ENCODE data around the gene VIPR2. TPM values are rescaled to one million over a fixed set of nuclear protein-coding genes. Genes with fewer than 3 reads are reported as not detected.
A peak's percentile ranks its signal among the peaks of the same experiment; 100 is the strongest.

VIPR2 gene
- total RNA-seq, 4 donors from 2014 or later, result 0.53 to 2.5 (median 1.8) TPM

DNA sequence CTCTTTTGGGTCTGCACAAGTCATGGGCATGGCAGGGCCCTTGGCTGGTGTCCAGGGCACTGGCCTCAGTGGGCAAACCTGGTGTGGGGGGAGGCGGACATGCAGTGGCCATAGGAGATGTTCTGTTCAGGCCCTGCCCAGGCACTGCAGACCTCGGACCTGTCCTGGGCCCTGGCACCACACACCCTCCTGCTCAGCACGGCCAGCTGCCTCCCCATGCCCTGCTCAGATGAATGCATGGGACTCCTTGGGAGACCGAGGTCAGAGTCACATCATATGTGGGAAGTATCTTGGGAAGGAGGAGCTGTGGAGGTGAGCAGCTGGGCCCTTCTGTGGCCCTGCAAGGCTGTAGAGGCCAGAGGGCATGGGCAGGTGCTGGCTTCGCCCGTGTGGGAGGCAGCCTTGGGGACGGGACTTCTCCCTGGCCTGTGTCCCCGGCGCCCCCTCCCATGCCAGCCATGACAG lies 130.8 kb downstream of the VIPR2 start:
- no peak for TF ChIP-seq POLR2A (IDR thresholded peaks at IDR 0.05)
- TF ChIP-seq, protein P1, sequence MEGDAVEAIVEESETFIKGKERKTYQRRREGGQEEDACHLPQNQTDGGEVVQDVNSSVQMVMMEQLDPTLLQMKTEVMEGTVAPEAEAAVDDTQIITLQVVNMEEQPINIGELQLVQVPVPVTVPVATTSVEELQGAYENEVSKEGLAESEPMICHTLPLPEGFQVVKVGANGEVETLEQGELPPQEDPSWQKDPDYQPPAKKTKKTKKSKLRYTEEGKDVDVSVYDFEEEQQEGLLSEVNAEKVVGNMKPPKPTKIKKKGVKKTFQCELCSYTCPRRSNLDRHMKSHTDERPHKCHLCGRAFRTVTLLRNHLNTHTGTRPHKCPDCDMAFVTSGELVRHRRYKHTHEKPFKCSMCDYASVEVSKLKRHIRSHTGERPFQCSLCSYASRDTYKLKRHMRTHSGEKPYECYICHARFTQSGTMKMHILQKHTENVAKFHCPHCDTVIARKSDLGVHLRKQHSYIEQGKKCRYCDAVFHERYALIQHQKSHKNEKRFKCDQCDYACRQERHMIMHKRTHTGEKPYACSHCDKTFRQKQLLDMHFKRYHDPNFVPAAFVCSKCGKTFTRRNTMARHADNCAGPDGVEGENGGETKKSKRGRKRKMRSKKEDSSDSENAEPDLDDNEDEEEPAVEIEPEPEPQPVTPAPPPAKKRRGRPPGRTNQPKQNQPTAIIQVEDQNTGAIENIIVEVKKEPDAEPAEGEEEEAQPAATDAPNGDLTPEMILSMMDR (IDR thresholded peaks at IDR 0.05), result no peak
- H3K4me1 ChIP-seq, result peaks cover 0 to 15% (median 2%) of the 10 kb centered on the region in 4 donors
- H3K27ac ChIP-seq, result no peak overlapping the region
- no peaks in the 10 kb centered on the region for H3K36me3 ChIP-seq
- no peak overlapping the region for H3K4me3 ChIP-seq
- no peaks in the 10 kb centered on the region for H3K9me3 ChIP-seq
- peak in 1 of 3 donors; percentile 23 for DNase-seq
- H3K27me3 ChIP-seq, result no peaks in the 10 kb centered on the region

DNA sequence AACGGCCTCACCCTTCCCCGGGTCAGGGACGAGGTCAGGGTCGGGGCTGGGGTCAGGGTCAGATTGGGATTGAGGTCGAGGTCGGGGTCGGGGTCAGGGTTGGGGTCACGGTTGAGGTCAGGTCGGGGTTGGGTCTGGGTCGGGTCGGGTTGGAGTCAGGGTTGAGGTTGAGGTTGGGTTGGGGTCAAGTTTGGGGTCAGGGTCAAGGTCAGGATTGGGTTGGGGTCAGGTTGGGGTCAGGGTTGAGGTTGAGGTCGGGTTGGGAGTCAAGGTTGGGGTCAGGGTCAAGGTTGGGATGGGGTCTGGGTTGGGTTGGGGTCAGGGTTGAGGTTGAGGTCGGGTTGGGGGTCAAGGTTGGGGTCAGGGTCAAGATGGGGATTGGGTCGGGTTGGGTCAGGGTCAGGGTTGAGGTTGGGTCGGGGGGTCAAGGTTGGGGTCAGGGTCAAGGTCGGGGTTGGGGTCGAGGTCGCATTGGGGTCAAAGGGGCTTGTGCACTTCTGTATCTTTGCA lies 131.4 kb downstream of the VIPR2 start:
- Histone ChIP-seq H3K27ac (peak overlapping the region in 2 of 4 donors; percentile 32 to 48), H3K36me3 (no peaks in the 10 kb centered on the region), H3K4me1 (peaks cover 0 to 15% (median 2%) of the 10 kb centered on the region in 4 donors), H3K9me3 (no peaks in the 10 kb centered on the region), H3K4me3 (no peak overlapping the region), H3K27me3 (no peaks in the 10 kb centered on the region)
- TF ChIP-seq, protein P1 (IDR thresholded peaks at IDR 0.05), result no peak
- no peak for TF ChIP-seq POLR2A (IDR thresholded peaks at IDR 0.05)
- peak in 1 of 3 donors; percentile 51 for DNase-seq

DNA sequence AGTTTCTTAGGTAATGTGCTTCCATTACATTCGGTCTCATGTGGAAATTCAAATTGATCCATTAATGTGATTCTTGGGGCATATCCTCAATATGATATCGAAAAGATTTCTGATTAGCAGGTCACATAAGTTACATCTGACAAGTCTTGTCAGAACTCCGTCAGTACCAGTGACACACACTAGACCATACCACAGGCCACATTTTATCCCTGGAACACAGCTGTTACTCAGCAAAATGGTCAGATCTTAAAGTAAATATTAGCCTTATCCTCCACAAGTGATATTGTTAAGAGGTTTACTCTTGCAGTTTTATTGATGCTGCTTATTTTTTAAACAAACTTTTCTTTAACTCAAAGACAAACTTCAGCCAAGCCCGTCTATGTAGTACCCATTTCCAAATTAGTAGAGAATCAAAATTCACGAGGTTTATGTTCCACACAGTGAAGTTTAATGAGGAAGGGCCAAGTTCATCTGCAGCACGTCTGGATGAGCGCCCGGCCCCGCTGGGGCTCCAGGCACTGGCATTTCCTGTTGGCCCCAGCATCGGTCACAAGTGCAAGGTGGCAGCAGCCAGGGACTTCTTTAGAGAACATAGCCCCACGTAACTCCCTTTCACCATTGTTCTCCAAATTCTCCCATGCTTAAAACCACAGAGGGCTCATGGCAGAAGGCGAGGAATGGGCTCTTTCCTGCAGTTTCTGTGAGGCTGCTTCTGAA lies 132.2 kb downstream of the VIPR2 start:
- Histone ChIP-seq H3K27ac (peak overlapping the region in 2 of 4 donors; percentile 32 to 48), H3K9me3 (no peaks in the 10 kb centered on the region), H3K4me1 (peaks cover 0 to 15% (median 2%) of the 10 kb centered on the region in 4 donors), H3K36me3 (no peaks in the 10 kb centered on the region), H3K27me3 (no peaks in the 10 kb centered on the region), H3K4me3 (no peak overlapping the region)
- TF ChIP-seq, protein P1 (IDR thresholded peaks at IDR 0.05), result no peak
- no peak for TF ChIP-seq POLR2A (IDR thresholded peaks at IDR 0.05)
- DNase-seq, result peak in 2 of 3 donors; percentile 54 to 68

DNA sequence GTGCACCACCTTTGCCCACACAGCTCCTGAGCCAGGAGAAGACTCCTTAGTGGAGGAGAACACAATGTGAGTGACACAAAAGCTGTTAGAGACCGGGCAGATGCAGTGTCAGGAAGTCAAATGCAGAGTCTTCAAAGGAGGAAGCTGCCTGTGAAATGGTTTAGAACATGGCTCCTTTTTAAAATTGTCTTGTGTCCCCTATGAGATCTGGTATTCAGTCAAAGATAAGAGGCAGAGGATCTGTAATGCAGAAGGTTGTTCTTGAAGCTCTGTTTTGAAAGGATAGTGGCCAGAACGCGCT lies 133.0 kb downstream of the VIPR2 start:
- no peaks in the 10 kb centered on the region for H3K36me3 ChIP-seq
- H3K4me1 ChIP-seq, result peaks cover 0 to 15% (median 2%) of the 10 kb centered on the region in 4 donors
- H3K27ac ChIP-seq, result no peak overlapping the region
- TF ChIP-seq, protein P1 (IDR thresholded peaks at IDR 0.05), result no peak
- TF ChIP-seq POLR2A (IDR thresholded peaks at IDR 0.05), result no peak
- no peaks in the 10 kb centered on the region for H3K27me3 ChIP-seq
- peak in 1 of 3 donors; percentile 4 for DNase-seq
- H3K4me3 ChIP-seq, result no peak overlapping the region
- no peaks in the 10 kb centered on the region for H3K9me3 ChIP-seq

DNA sequence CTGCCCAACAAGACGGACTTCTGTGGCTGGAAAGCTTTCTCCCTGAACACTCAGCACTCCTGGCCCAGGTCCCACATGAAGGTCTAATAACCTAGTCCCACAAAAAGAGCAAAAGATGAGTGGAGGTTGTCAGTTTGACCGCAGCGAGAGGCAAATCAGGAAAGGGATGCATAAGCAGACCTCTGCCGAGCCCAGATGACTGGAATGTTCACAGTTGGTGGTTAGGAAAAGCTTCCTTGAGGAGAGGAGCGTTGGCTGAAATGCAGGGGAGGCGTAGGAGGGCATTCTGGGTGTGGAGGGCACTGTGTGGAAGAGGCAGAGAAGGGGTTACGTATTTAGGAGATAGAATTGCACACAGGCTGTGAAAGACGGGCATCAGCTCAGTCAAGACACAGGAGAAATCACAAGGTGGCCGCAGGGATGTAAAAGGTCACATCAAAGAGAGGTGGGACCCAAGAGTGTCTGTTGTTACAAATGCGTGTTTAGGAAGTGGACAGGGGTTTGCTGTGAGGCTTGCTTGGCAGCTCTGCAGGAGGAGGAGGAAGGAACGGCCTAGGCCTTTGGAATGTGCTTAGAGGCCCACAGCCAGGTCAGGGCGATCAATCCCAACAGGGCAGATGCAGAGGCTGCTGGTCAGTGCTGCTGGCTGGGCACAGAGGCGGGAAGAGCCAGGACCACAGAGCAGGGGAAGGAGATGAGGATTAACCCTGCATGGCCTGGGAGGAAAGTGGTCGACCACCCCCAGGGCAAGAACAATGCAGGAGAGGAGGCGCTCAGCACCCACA lies 133.5 kb downstream of the VIPR2 start:
- DNase-seq, result peak in 1 of 3 donors; percentile 21
- Histone ChIP-seq H3K27me3 (no peaks in the 10 kb centered on the region), H3K27ac (no peak overlapping the region), H3K4me1 (peaks cover 0 to 15% (median 2%) of the 10 kb centered on the region in 4 donors), H3K36me3 (no peaks in the 10 kb centered on the region), H3K4me3 (no peak overlapping the region), H3K9me3 (no peaks in the 10 kb centered on the region)
- no peak for TF ChIP-seq POLR2A (IDR thresholded peaks at IDR 0.05)
- TF ChIP-seq, protein P1 (IDR thresholded peaks at IDR 0.05), result no peak
